Glutamatergic neuron (in vitro differentiated cells): ENCODE measurements around the gene MIPEP. TPM values are rescaled to one million over a fixed set of nuclear protein-coding genes. Genes with fewer than 3 reads are reported as not detected.

Experiments used
- DNase-seq: peaks from one replicate; pipeline ENCODE4 v3.0.0; 2022
- H3K27ac Mint-ChIP-seq: one replicate; pipeline ENCODE4 v1.8.0; 2020; ENCODE audit warnings: mild to moderate bottlenecking, mixed read lengths, inconsistent platforms; ENCODE audit not compliant: unreplicated experiment
- H3K27me3 Mint-ChIP-seq: one replicate; pipeline ENCODE4 v1.8.0; 2020; ENCODE audit warnings: mild to moderate bottlenecking, moderate library complexity, mixed read lengths, inconsistent platforms; ENCODE audit not compliant: unreplicated experiment
- H3K36me3 Mint-ChIP-seq: one replicate; pipeline ENCODE4 v1.8.0; 2020; ENCODE audit warnings: mild to moderate bottlenecking, mixed read lengths, inconsistent platforms; ENCODE audit not compliant: unreplicated experiment
- H3K4me1 Mint-ChIP-seq: one replicate; pipeline ENCODE4 v1.8.0; 2020; ENCODE audit warnings: mild to moderate bottlenecking, low read depth, mixed read lengths, inconsistent platforms; ENCODE audit not compliant: unreplicated experiment
- H3K4me3 Mint-ChIP-seq: one replicate; pipeline ENCODE4 v1.8.0; 2020; ENCODE audit warnings: mild to moderate bottlenecking, mixed read lengths, inconsistent platforms; ENCODE audit not compliant: unreplicated experiment
- H3K9me3 Mint-ChIP-seq: one replicate; pipeline ENCODE4 v1.8.0; 2020; ENCODE audit warnings: mild to moderate bottlenecking, moderate library complexity, mixed read lengths, inconsistent platforms; ENCODE audit not compliant: unreplicated experiment
- CTCF ChIP-seq: fragments of 200-600 bp; sonication (generic); IDR thresholded peaks from one replicate; pipeline ENCODE4 v1.5.0; 2021; ENCODE audit not compliant: partially characterized antibody, unreplicated experiment
- total RNA-seq: library from RNA; stranded (reverse); fragmentation: NEBNext Ultra II Directional; extraction: Animal tissue kit (Norgen Biotek cat#: 25700); gene quantifications from one replicate; pipeline ENCODE4 v1.2.1, GENCODE V29; 2021; ENCODE audit not compliant: unreplicated experiment

The MIPEP gene
- total RNA-seq, 1 donor from 2014 or later: 7.1 TPM

- Mint-ChIP-seq H3K4me1 (peaks cover 9% of the 10 kb centered on the region), H3K27me3 (peaks cover 6% of the 10 kb centered on the region), H3K9me3 (peaks cover 10% of the 10 kb centered on the region), H3K4me3 (no peak overlapping the region), H3K36me3 (peaks cover 12% of the 10 kb centered on the region), H3K27ac (no peak overlapping the region)
- DNase-seq: no peak
- TF ChIP-seq CTCF: no peak
Measured at GRCh38 chr13:23711355-23711754, 177.8 kb downstream of the MIPEP start.

GRCh38 chr13:23710366-23710765, 178.8 kb downstream of the MIPEP start:
- peaks cover 11% of the 10 kb centered on the region for H3K4me1 Mint-ChIP-seq
- H3K36me3 Mint-ChIP-seq: peaks cover 12% of the 10 kb centered on the region
- H3K27me3 Mint-ChIP-seq: peaks cover 6% of the 10 kb centered on the region
- peaks cover 10% of the 10 kb centered on the region for H3K9me3 Mint-ChIP-seq
- no peak for TF ChIP-seq CTCF
- no peak for DNase-seq
- no peak overlapping the region for H3K27ac Mint-ChIP-seq
- H3K4me3 Mint-ChIP-seq: no peak overlapping the region

- no peak overlapping the region for H3K4me3 Mint-ChIP-seq
- H3K27me3 Mint-ChIP-seq: peaks cover 3% of the 10 kb centered on the region
- peaks cover 12% of the 10 kb centered on the region for H3K36me3 Mint-ChIP-seq
- no peak overlapping the region for H3K27ac Mint-ChIP-seq
- H3K9me3 Mint-ChIP-seq: peaks cover 10% of the 10 kb centered on the region
- no peak for TF ChIP-seq CTCF
- DNase-seq: no peak
- peaks cover 4% of the 10 kb centered on the region for H3K4me1 Mint-ChIP-seq
Measured at GRCh38 chr13:23709536-23709935, 179.7 kb downstream of the MIPEP start.

- H3K4me3 Mint-ChIP-seq: no peak overlapping the region
- TF ChIP-seq CTCF: no peak
- H3K27me3 Mint-ChIP-seq: peaks cover 4% of the 10 kb centered on the region
- H3K9me3 Mint-ChIP-seq: peaks cover 6% of the 10 kb centered on the region
- no peak overlapping the region for H3K27ac Mint-ChIP-seq
- peaks cover 7% of the 10 kb centered on the region for H3K36me3 Mint-ChIP-seq
- H3K4me1 Mint-ChIP-seq: peaks cover 3% of the 10 kb centered on the region
- DNase-seq: no peak
Measured at GRCh38 chr13:23707674-23708073, 181.5 kb downstream of the MIPEP start.

- H3K36me3 Mint-ChIP-seq: no peaks in the 10 kb centered on the region
Measured at GRCh38 chr13:23705583-23705982, 183.6 kb downstream of the MIPEP start.

More at GRCh38 chr13:23705583-23705982, 183.6 kb downstream of the MIPEP start:
- DNase-seq: no peak
- H3K27me3 Mint-ChIP-seq: peaks cover 6% of the 10 kb centered on the region
- H3K9me3 Mint-ChIP-seq: peaks cover 3% of the 10 kb centered on the region
- no peak overlapping the region for H3K4me3 Mint-ChIP-seq
- TF ChIP-seq CTCF: no peak
- H3K4me1 Mint-ChIP-seq: peaks cover 8% of the 10 kb centered on the region
- H3K27ac Mint-ChIP-seq: no peak overlapping the region
